Cortex of kidney (tissue), 1 donor: ENCODE data around the gene SEC22C.

Experiments
- DNase-seq: peaks from one replicate; lab custom pipeline; 2025; lab: John Stamatoyannopoulos, UW

Gene SEC22C

GRCh38 chr3:42535981-42536784, 45.6 kb downstream of the SEC22C start:
- no peak for DNase-seq

GRCh38 chr3:42533161-42533897, 48.4 kb downstream of the SEC22C start:
- DNase-seq, result no peak

GRCh38 chr3:42532229-42532628, 49.5 kb downstream of the SEC22C start:
- no peak for DNase-seq

GRCh38 chr3:42531470-42531869, 50.3 kb downstream of the SEC22C start:
- no peak for DNase-seq

- DNase-seq, result no peak
These were observed 51.7 kb downstream of the SEC22C start for GRCh38 chr3:42530073-42530472.

- no peak for DNase-seq
These were observed 52.3 kb downstream of the SEC22C start for GRCh38 chr3:42529468-42529867.

GRCh38 chr3:42527368-42527917, 54.3 kb downstream of the SEC22C start:
- no peak for DNase-seq

GRCh38 chr3:42526616-42527367, 55.0 kb downstream of the SEC22C start:
- DNase-seq, result no peak

- DNase-seq, result no peak
These were observed 55.9 kb downstream of the SEC22C start for GRCh38 chr3:42525736-42526345.

GRCh38 chr3:42525212-42525611, 56.6 kb downstream of the SEC22C start:
- no peak for DNase-seq

- no peak for DNase-seq
These were observed 57.0 kb downstream of the SEC22C start for GRCh38 chr3:42524751-42525150.

GRCh38 chr3:42520906-42521305, 60.9 kb downstream of the SEC22C start:
- DNase-seq, result no peak

GRCh38 chr3:42520336-42520735, 61.4 kb downstream of the SEC22C start:
- DNase-seq, result no peak

- DNase-seq, result no peak
These were observed 62.2 kb downstream of the SEC22C start for GRCh38 chr3:42519568-42519962.

GRCh38 chr3:42518800-42519567, 62.8 kb downstream of the SEC22C start:
- no peak for DNase-seq

GRCh38 chr3:42517117-42517516, 64.7 kb downstream of the SEC22C start:
- no peak for DNase-seq

GRCh38 chr3:42516443-42516842, 65.3 kb downstream of the SEC22C start:
- DNase-seq, result no peak

- no peak for DNase-seq
These were observed 65.8 kb downstream of the SEC22C start for GRCh38 chr3:42515976-42516375.

- DNase-seq, result no peak
These were observed 66.3 kb downstream of the SEC22C start for GRCh38 chr3:42515391-42515916.

- no peak for DNase-seq
These were observed 66.9 kb downstream of the SEC22C start for GRCh38 chr3:42514876-42515275.

- no peak for DNase-seq
These were observed 68.2 kb downstream of the SEC22C start for GRCh38 chr3:42513521-42513920.
